Breast epithelium (tissue), 3 donors: ENCODE measurements around the gene RALGPS2.

Source experiments
- POLR2A ChIP-seq: fragments of 450-650 bp; IDR thresholded peaks from one replicate; pipeline ENCODE4 v1.6.1; 2016; ENCODE audit warnings: antibody characterized with exemption, mild to moderate bottlenecking, moderate library complexity
- POLR2AphosphoS5 ChIP-seq, 3 donors: sonication (generic); formaldehyde crosslinking; IDR thresholded peaks; one replicate each; pipeline ENCODE4 v1.6.1; 2017; ENCODE audit warnings: antibody characterized with exemption in 3 of 3

DNA sequence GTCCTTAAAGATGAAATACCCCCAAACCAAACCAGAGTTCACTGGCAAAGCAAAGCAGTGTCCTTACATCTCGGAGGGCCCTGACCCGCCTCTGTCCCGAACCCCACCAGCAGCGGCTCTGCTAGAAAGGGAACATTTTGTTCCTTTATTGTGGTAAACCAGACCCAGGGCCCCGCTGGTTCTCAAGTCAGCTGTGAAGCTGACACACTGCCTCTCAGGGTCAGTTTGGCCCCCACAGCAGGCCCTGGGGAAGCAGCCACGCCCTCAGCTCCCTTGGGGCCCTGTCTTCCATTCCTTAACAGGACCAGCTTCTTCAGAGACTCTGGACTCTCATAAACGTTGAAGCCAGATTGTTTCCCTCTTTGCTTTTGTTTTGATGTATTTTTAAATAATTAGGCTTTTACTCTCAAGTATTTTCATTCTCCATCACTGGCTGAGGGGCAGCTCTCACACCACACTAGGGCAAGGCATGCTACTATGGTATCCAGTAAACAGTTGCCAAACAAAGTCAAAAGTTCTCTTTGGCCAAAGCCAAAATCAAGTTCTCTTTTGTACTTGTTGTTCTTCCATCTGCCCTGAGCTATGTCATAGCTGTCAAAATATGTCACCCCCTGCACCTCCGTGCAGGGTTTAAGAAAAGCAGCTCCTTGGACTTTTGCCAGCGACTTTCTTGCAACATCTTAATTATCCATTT is 207.0 kb downstream of the RALGPS2 start:
- TF ChIP-seq POLR2AphosphoS5 (IDR thresholded peaks at IDR 0.05) (peak in 2 of 3 donors; percentile 52 to 95), POLR2A (no peak)
